ENCODE measurements around the gene OVAAL.

The OVAAL gene

GRCh38 chr1:180562640-180563025, 3.9 kb downstream of the OVAAL start:
- CTCF ChIA-PET, result no interaction called here
- TF ChIP-seq FOXK2 (IDR thresholded peaks at IDR 0.05) (no peak), LEF1 (IDR thresholded peaks at IDR 0.05; ENCODE audit: borderline replicate concordance) (no peak), L3MBTL2 (conservative IDR thresholded peaks at IDR 0.05) (no peak), FOXA1 (IDR thresholded peaks at IDR 0.05) (no peak), TARDBP (IDR thresholded peaks at IDR 0.05) (no peak), NFRKB (IDR thresholded peaks at IDR 0.05) (no peak), ARNT (IDR thresholded peaks at IDR 0.05) (no peak), HDGF (IDR thresholded peaks at IDR 0.05; ENCODE audit: borderline replicate concordance) (no peak), ZNF384 (IDR thresholded peaks at IDR 0.05) (no peak), SP1 (IDR thresholded peaks at IDR 0.05) (no peak), PKNOX1 (IDR thresholded peaks at IDR 0.05) (no peak), CTBP1 (IDR thresholded peaks at IDR 0.05; ENCODE audit: borderline replicate concordance) (no peak), FOXM1 (IDR thresholded peaks at IDR 0.05; ENCODE audit: borderline replicate concordance) (no peak)
- DNase-seq (ENCODE audit: extremely low spot score), result no peak
- POLR2A ChIA-PET, result no interaction called here

- ChIA-PET POLR2A (no interaction called here), CTCF (no interaction called here)
- DNase-seq (ENCODE audit: extremely low spot score), result no peak
- TF ChIP-seq ELF4 (IDR thresholded peaks at IDR 0.05), result no peak
- no peak for TF ChIP-seq FOXK2 (IDR thresholded peaks at IDR 0.05)
- no peak for TF ChIP-seq CTBP1 (IDR thresholded peaks at IDR 0.05; ENCODE audit: borderline replicate concordance)
- no peak for TF ChIP-seq FOXM1 (IDR thresholded peaks at IDR 0.05; ENCODE audit: borderline replicate concordance)
- no peak for TF ChIP-seq SUZ12 (IDR thresholded peaks at IDR 0.05)
- TF ChIP-seq PKNOX1 (IDR thresholded peaks at IDR 0.05), result no peak
- TF ChIP-seq HDGF (IDR thresholded peaks at IDR 0.05; ENCODE audit: borderline replicate concordance), result no peak
- no peak for TF ChIP-seq BHLHE40 (IDR thresholded peaks at IDR 0.05; ENCODE audit: borderline replicate concordance)
- no peak for TF ChIP-seq FOXA1 (IDR thresholded peaks at IDR 0.05)
- no peak for TF ChIP-seq ARNT (IDR thresholded peaks at IDR 0.05)
- no peak for TF ChIP-seq TARDBP (IDR thresholded peaks at IDR 0.05)
- TF ChIP-seq LEF1 (IDR thresholded peaks at IDR 0.05; ENCODE audit: borderline replicate concordance), result no peak
- no peak for TF ChIP-seq SP1 (IDR thresholded peaks at IDR 0.05)
- TF ChIP-seq NFRKB (IDR thresholded peaks at IDR 0.05), result no peak
- TF ChIP-seq L3MBTL2 (conservative IDR thresholded peaks at IDR 0.05), result no peak
- no peak for TF ChIP-seq ZNF384 (IDR thresholded peaks at IDR 0.05)
These were observed 4.5 kb downstream of the OVAAL start for GRCh38 chr1:180563026-180563827.

GRCh38 chr1:180565121-180565871, 6.5 kb downstream of the OVAAL start:
- DNase-seq (ENCODE audit: extremely low spot score), result no peak
- ChIA-PET POLR2A (no interaction called here), CTCF (no interaction called here)
- TF ChIP-seq L3MBTL2 (conservative IDR thresholded peaks at IDR 0.05) (no peak), FOXM1 (IDR thresholded peaks at IDR 0.05; ENCODE audit: borderline replicate concordance) (no peak), FOXK2 (IDR thresholded peaks at IDR 0.05) (no peak), FOXA1 (IDR thresholded peaks at IDR 0.05) (no peak), BHLHE40 (IDR thresholded peaks at IDR 0.05; ENCODE audit: borderline replicate concordance) (no peak), ELF4 (IDR thresholded peaks at IDR 0.05) (no peak), PKNOX1 (IDR thresholded peaks at IDR 0.05) (no peak), LEF1 (IDR thresholded peaks at IDR 0.05; ENCODE audit: borderline replicate concordance) (no peak), SUZ12 (IDR thresholded peaks at IDR 0.05) (no peak), SP1 (IDR thresholded peaks at IDR 0.05) (no peak)

- ChIA-PET CTCF (no interaction called here), POLR2A (no interaction called here)
- DNase-seq (ENCODE audit: extremely low spot score), result no peak
- TF ChIP-seq ARNT (IDR thresholded peaks at IDR 0.05), result no peak
- TF ChIP-seq L3MBTL2 (conservative IDR thresholded peaks at IDR 0.05), result no peak
- TF ChIP-seq SUZ12 (IDR thresholded peaks at IDR 0.05), result no peak
- TF ChIP-seq CTBP1 (IDR thresholded peaks at IDR 0.05; ENCODE audit: borderline replicate concordance), result no peak
- no peak for TF ChIP-seq ELF4 (IDR thresholded peaks at IDR 0.05)
- TF ChIP-seq ZNF384 (IDR thresholded peaks at IDR 0.05), result no peak
- TF ChIP-seq LEF1 (IDR thresholded peaks at IDR 0.05; ENCODE audit: borderline replicate concordance), result no peak
- no peak for TF ChIP-seq FOXM1 (IDR thresholded peaks at IDR 0.05; ENCODE audit: borderline replicate concordance)
- no peak for TF ChIP-seq NFRKB (IDR thresholded peaks at IDR 0.05)
- no peak for TF ChIP-seq TARDBP (IDR thresholded peaks at IDR 0.05)
- no peak for TF ChIP-seq BHLHE40 (IDR thresholded peaks at IDR 0.05; ENCODE audit: borderline replicate concordance)
- TF ChIP-seq FOXA1 (IDR thresholded peaks at IDR 0.05), result no peak
- TF ChIP-seq HDGF (IDR thresholded peaks at IDR 0.05; ENCODE audit: borderline replicate concordance), result no peak
- no peak for TF ChIP-seq PKNOX1 (IDR thresholded peaks at IDR 0.05)
- no peak for TF ChIP-seq FOXK2 (IDR thresholded peaks at IDR 0.05)
- no peak for TF ChIP-seq SP1 (IDR thresholded peaks at IDR 0.05)
These were observed 7.3 kb downstream of the OVAAL start for GRCh38 chr1:180566026-180566425.

- POLR2A ChIA-PET, result no interaction called here
- DNase-seq (ENCODE audit: extremely low spot score), result no peak
- TF ChIP-seq ARNT (IDR thresholded peaks at IDR 0.05) (no peak), SUZ12 (IDR thresholded peaks at IDR 0.05) (no peak), TARDBP (IDR thresholded peaks at IDR 0.05) (no peak), NFRKB (IDR thresholded peaks at IDR 0.05) (no peak), L3MBTL2 (conservative IDR thresholded peaks at IDR 0.05) (no peak), BHLHE40 (IDR thresholded peaks at IDR 0.05; ENCODE audit: borderline replicate concordance) (no peak), FOXK2 (IDR thresholded peaks at IDR 0.05) (no peak), FOXA1 (IDR thresholded peaks at IDR 0.05) (no peak), FOXM1 (IDR thresholded peaks at IDR 0.05; ENCODE audit: borderline replicate concordance) (no peak), PKNOX1 (IDR thresholded peaks at IDR 0.05) (no peak), ZNF384 (IDR thresholded peaks at IDR 0.05) (no peak), CTBP1 (IDR thresholded peaks at IDR 0.05; ENCODE audit: borderline replicate concordance) (no peak)
- CTCF ChIA-PET, result no interaction called here
These were observed 7.7 kb downstream of the OVAAL start for GRCh38 chr1:180566495-180566894.
